ENCODE measurements around the gene SNX5.

SNX5 gene

GRCh38 chr20:17968366-17969277 lies at the start of gene SNX5, which contains the start of gene MGME1:
SNX5 (minus strand) TSS chr20:17968794; CDS start chr20:17968425, 369 bp downstream.
MGME1 (plus strand) TSS chr20:17969018; CDS start chr20:17969860, 842 bp downstream.
- DNase-seq: peak; percentile 97

GRCh38 chr20:18018100-18018499 lies 49.5 kb upstream of the SNX5 start:
- no peak for DNase-seq

GRCh38 chr20:18016772-18017171 lies 48.2 kb upstream of the SNX5 start:
- no peak for DNase-seq

DNA sequence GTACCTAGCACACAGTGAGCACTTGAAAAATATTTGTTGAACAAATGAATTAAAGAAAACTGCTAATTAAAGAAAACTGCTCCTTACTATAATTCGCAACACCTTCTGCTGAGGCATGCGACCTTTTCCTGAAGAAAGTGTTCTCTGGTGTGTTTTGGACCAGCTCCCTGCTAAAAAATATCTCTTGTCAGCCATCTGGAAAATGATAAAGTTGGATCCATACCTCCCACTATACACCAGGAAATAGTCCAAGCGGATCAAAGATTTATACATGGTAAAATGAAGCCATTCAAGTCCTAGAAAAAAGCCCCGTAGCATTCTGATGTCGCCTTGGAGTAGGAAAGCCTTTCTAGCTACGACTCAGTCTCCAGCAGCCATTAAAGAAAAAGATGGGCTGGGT lies 45.8 kb upstream of the SNX5 start:
- DNase-seq: no peak

- DNase-seq: no peak
Measured at GRCh38 chr20:18012901-18013300, 44.3 kb upstream of the SNX5 start.

- no peak for DNase-seq
Measured at GRCh38 chr20:18011951-18012645, 43.5 kb upstream of the SNX5 start.

DNA sequence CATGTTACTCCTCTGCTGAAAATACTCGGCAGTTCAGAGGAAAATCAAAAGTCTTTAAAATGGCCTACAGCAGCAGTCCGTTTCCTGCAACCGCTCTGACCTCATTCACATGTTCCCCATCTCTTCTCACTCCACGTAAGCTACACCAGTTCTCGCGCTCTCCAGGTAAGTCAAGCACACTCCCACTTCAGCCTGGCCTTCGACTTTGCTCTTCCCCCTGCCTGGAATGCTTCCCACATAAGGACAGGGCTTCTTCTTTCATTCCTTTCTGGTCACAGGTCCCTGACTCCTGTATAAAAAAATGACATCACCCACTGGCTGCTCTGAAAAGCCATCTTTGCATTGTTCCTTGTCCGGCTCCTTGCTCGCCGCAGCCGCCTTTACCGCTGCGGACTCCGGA lies 42.9 kb upstream of the SNX5 start:
- DNase-seq: no peak

GRCh38 chr20:18009116-18009515 lies 40.5 kb upstream of the SNX5 start:
- DNase-seq: no peak

GRCh38 chr20:18007534-18008292 lies 39.1 kb upstream of the SNX5 start:
- DNase-seq: no peak

DNA sequence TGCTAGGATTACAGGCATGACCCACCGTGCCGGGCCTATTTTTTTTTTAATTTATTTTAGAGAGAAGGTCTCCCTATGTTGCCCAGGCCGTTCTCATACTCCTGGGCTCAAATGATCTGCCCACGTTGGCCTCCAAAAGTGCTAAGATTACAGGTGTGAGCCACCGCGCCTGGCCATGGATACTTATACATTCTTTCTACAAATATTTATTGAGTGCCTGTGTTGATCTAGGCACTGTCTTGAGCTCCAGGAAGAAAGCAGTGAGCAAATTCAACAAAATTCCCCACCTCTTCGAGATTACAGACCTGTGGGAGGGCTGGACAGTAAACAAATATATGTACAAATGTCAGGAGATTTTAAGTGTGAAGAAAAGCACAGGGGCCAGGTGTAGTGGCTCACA lies 38.1 kb upstream of the SNX5 start:
- no peak for DNase-seq

DNA sequence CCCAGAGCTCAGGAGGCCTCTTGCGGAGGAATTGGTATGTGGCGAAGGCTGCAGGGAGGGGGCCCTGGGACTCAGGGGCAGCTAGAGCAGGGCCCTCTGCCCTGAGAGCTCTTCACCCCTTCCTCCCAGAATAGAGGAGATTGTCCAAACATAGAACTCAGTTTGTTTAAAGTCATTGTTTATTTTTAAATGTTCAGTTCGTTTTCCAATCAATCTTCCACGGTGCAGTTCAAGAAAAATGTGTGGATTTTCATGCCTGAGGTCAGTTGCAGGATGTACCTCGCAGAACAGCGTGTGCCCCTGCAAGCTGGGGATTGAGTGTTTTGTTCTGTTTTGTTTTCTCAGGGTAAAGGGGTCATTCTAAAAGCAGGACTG lies 37.4 kb upstream of the SNX5 start:
- DNase-seq: no peak

DNA sequence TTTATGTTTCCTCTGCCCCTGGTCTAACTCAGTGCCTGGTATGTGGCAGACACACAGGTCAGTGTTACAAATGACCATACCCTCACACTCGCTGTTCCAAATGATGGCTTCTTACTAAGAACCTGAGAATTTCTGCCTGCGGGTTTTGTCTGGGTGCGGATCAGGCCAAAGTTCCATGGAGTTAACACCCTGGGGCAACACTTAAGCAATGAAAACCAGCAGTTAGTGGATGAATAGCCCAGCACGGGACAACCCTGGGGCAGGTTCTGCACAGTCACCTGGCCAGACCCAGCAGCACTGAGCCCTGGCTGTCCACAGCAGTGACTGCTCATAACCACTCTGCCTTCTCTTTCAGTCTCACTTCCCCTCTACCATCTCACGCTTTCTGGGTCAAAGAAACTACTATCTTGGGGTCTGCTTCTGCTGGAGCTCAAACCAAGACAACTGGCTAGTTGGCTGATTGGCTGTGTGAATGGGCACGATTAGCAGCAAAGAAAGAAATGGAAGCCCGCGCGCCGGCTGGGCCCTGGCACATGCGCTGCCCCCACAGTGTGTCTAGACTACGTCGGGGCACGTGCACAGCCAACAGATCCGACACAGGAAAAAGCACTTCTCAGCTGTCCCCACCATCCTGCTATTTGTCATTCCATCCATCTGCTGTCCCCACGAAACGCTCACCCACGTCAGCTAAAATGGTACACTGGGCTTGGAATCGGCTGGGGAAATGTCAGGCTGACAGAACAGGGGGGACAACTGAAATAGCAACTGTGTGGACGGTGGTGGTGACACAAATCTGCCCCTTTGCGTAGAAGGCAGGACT lies 36.8 kb upstream of the SNX5 start:
- DNase-seq: no peak

GRCh38 chr20:18004384-18005031 lies 35.9 kb upstream of the SNX5 start:
- DNase-seq: no peak

GRCh38 chr20:18003897-18004296 lies 35.3 kb upstream of the SNX5 start:
- no peak for DNase-seq

DNA sequence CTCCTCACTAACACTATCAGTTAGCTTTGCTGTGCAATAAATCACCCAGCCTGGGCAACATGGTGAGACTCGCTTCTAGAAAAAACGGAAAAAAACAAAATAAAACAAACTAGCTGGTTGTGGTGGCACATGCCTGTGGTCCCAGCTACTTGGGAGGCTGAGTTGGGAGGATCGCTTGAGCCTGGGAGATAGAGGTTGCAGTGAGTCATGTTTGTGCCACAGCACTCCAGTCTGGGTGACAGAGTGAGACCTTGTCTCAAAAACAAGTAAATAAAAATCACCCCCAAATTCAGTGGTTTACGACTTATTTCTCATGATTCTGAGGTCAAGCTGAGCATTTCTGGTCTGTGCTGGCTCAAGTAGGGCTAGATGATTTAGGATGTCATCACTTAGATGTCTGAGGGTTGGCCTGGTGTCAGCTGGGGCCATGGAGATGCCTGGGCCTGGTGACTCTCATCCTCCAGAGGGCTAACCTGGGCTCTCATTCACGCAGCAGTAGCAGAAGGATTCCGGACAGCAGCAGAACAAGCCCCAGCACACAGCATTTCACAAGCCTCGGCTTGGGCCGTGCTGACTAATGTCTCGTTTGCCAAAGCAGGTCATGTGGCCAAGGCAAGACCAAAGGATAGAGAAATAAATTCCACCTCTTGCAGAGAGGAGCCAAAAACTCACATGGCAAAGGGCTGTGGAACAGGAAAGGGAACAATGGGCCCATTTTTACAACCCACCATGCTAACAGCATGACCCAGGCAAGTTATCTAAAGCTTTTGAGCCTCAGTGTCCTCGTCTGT lies 32.7 kb upstream of the SNX5 start:
- no peak for DNase-seq

DNA sequence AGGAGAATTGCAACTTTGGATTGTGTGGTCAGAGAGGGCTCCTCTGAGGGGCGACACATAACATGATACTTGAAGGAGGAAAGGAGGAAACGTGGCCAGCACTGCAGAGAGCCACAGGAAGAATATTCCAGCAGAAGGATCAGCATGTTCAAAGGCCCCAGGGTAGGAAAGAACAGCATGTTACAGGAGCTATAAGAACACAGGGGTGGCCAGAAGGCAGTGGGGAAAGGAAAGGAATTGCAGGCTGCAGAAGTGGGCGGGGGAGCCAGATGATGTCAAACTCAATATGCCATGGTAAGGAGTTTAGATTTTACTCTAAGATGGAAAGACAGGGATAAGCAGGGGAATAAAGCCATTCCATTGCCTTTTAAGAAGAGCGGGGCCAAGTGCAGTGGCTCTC lies 31.0 kb upstream of the SNX5 start:
- DNase-seq: no peak

- DNase-seq: no peak
Measured at GRCh38 chr20:17998446-17998845, 29.9 kb upstream of the SNX5 start.

DNA sequence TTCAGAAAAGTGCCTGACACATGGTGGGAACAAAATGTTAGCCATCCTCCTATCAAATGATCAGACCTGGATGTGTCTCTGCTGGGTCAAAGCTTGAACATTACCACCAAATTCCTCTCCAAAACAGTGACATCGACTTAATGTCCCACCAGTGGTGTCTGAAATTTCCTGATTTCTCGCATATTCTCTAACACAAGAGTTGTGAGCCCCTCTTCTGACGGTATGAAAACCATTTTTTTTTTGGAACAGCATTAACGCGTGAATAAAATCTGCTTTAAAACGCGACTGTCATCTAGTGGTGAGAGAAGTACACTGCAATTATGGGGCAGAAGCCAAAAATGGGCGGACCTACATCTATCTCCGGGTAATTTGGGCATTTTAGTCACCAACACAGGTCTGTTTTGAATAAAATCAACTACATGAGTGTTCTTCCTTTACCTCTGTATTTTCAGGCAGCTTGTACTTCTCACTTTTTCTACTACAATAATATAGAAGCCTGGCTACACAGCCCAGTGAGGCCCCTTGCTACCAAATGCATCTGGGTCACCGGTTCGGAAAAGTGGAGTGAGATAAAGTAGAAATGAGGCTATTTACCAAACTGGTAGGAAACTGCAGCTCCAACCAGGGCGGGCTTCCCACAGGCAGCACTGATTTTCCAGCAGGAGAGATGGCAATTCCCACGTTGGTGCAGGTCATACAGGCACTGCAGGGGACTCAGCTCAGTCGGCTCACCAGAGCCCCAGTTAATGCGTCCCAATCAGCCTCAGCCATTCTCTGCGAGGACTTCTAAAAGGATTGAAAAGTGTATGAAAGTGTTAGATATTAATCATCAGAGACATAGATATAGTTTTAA lies 27.6 kb upstream of the SNX5 start:
- no peak for DNase-seq

DNA sequence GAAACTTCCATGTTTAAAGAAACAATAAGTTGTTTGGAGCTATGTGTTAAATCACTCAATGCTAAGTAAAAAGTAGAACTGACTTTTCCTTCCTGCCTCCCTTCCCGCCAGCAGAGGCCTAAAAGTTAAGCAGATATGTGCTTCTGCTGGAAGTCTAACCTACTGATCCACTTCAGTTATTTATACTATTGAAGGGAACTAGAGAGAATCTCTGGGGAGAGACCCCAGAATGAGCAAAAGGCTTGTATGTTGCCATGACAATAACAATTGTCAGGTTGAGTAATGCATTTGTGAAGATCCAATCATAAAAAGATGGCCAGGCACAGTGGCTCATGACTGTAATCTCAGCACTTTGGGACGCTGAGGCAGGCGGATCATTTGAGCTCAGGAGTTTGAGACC lies 25.0 kb upstream of the SNX5 start:
- no peak for DNase-seq

DNA sequence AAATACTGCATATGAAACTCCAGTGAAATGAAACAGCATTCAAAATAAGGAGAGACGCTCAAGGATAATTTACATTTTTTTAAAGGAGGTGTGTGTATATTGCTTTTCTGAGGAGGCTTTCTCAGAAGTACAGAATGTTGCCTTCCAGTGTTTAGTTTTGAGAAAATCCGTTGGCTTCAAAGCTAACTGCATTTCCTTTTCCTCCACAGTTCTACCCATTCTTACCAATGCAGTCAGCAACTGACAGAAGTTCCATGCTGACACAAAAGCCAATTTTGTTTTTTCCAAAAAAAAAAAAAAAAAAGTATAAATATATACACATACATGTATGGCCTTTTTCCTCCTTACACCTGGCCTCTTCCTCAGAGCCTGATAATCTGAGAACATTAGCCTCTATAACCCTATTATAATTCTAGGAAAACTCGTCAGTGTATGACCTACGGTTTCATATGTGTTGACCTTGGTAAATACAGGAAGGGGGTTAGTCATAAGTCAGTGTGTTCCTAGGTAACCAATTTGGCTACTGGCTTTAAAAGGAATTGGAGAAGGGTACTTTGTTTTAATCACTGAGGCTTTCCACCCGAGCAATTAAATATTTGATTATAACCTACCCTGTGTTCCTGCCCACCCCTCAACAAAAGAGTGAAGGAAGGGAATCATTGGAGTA lies 24.4 kb upstream of the SNX5 start:
- DNase-seq: no peak

Data from NCI-H774 (cell line).